Neuron (in vitro differentiated cells): ENCODE data around the gene HTR7.

Experiments used
- H2AFZ ChIP-seq: one replicate; pipeline ENCODE4 v1.6.1; 2013; ENCODE audit warnings: low read depth, mild to moderate bottlenecking, inconsistent platforms, low read length, moderate library complexity
- H3K27me3 ChIP-seq: one replicate; pipeline ENCODE4 v1.6.1; 2013; ENCODE audit warnings: low read length; ENCODE audit not compliant: insufficient read depth
- H3K36me3 ChIP-seq: one replicate; pipeline ENCODE4 v1.6.1; 2013; ENCODE audit warnings: low read length; ENCODE audit not compliant: insufficient read depth
- H3K4me1 ChIP-seq: one replicate; pipeline ENCODE4 v1.6.1; 2013; ENCODE audit warnings: low read length; ENCODE audit not compliant: insufficient read depth
- H3K4me3 ChIP-seq: 2 replicates; pipeline ENCODE4 v1.5.1; 2013; ENCODE audit warnings: mild to moderate bottlenecking, low read length, moderate library complexity
- H3K9me3 ChIP-seq: one replicate; pipeline ENCODE4 v1.6.1; 2013; ENCODE audit warnings: low read length

HTR7 gene

DNA sequence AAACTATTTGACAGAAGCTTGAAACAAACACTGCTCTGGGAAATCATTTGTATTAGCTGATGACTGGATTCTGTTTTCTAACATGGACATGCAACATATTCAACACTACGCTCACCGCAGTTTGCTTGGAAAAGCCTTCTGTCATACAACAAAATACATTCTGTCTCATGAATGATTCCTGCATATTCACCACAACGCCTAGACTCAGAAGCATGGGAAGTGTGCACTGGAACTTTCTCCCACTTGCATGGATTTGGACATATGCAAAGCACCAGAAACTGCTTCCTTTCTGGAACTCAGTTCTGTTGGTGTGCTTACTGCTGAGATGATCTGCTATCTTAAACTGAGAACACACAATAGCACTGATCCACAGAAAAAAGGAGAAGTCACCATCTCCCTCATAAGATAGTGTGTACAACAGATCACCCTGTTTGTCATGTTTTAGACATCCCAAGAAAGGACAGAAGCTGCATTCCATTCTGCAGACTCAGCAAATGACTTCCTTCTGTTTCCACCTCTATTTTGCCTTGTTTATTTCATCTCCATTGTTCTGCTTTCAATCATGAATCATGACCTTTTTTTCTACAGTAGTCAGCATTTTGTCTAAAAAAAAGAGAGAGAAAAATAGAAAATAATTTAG, 115.8 kb downstream of the HTR7 start:
- no peaks in the 10 kb centered on the region for H3K4me1 ChIP-seq
- H3K36me3 ChIP-seq: no peaks in the 10 kb centered on the region
- no peak overlapping the region for H2AFZ ChIP-seq
- no peak overlapping the region for H3K4me3 ChIP-seq
- no peaks in the 10 kb centered on the region for H3K27me3 ChIP-seq
- H3K9me3 ChIP-seq: no peaks in the 10 kb centered on the region

DNA sequence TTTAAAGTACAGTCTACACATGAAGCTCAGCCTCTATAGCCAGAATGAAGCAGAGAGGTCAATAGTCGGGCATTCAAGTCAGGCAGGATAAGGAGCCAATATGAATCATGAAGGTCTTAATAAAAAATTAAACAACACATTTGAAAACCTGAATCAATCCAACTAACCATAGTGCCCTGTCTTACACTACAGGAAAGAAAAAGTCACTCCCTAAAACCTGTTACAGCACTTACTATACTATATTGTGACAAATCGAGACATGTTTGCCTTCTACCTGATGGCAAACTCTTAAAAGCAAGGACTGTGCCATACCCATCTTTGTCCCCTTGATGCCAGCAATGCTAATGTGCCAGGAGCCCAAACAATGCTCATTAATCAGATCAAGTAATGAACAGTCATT, 117.6 kb downstream of the HTR7 start:
- no peaks in the 10 kb centered on the region for H3K27me3 ChIP-seq
- no peak overlapping the region for H2AFZ ChIP-seq
- H3K4me3 ChIP-seq: no peak overlapping the region
- no peaks in the 10 kb centered on the region for H3K36me3 ChIP-seq
- no peaks in the 10 kb centered on the region for H3K4me1 ChIP-seq
- no peaks in the 10 kb centered on the region for H3K9me3 ChIP-seq

DNA sequence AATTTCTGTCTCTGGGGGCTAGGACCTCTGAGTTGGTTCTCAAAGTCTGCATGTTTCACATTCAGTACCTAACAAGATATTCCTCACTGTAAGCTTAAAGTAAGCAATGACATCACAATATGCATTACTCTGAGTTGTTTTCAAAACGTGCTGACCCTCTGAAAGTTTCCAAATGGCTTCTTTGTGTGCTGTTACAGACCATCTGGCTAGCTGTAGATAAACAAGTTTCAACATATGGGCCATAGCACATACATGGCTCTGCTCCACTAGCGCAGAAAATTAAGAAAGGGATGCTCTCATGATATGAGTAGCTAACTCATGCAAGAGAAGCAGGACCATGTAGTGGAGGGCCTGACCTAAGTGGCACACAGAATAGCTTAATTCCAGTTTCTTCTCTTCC, 119.0 kb downstream of the HTR7 start:
- Histone ChIP-seq H3K4me3 (no peak overlapping the region), H3K4me1 (no peaks in the 10 kb centered on the region), H3K27me3 (no peaks in the 10 kb centered on the region), H2AFZ (no peak overlapping the region), H3K9me3 (no peaks in the 10 kb centered on the region), H3K36me3 (no peaks in the 10 kb centered on the region)

DNA sequence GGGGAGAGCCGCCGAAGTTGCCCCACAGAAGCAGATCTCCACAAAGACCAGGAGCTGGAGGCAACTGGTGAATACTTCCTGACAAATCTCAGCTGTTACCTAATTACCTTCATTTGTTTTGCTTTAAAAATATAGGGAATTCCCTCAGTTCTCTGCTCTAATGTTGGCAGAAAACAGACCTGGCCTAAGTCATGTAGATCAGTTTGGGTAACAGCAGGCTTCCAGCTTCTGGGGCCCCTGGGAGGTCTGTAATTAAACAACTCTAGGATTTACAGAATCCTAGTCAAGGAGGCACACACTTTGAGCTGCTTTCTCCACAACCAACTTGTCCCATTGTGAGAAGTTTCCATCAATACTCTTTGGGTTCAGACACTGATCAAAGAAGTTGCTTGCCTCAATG, 123.4 kb downstream of the HTR7 start:
- no peaks in the 10 kb centered on the region for H3K9me3 ChIP-seq
- no peaks in the 10 kb centered on the region for H3K36me3 ChIP-seq
- no peaks in the 10 kb centered on the region for H3K4me1 ChIP-seq
- no peaks in the 10 kb centered on the region for H3K27me3 ChIP-seq
- no peak overlapping the region for H2AFZ ChIP-seq
- no peak overlapping the region for H3K4me3 ChIP-seq

DNA sequence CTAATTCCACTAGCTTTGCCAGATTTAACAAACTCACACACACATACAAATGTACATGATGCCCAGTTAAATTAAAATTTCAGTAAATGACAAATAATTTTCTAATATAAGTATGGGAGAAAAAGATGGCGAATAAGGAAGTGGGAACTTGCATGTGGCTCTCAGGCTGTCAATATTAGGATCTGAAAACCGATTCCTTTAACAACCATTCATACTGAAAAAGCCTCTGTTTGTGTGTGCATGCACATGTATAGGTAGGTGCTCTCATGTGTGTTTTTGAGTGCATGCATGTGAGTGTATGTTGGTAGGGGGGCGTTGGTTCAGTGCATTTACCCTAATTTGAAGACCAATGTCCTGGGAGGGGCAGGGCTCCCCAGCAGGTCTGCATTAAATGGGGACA, 125.3 kb downstream of the HTR7 start:
- no peak overlapping the region for H2AFZ ChIP-seq
- no peak overlapping the region for H3K4me3 ChIP-seq
- H3K27me3 ChIP-seq: no peaks in the 10 kb centered on the region
- no peaks in the 10 kb centered on the region for H3K9me3 ChIP-seq
- H3K4me1 ChIP-seq: no peaks in the 10 kb centered on the region
- H3K36me3 ChIP-seq: no peaks in the 10 kb centered on the region

DNA sequence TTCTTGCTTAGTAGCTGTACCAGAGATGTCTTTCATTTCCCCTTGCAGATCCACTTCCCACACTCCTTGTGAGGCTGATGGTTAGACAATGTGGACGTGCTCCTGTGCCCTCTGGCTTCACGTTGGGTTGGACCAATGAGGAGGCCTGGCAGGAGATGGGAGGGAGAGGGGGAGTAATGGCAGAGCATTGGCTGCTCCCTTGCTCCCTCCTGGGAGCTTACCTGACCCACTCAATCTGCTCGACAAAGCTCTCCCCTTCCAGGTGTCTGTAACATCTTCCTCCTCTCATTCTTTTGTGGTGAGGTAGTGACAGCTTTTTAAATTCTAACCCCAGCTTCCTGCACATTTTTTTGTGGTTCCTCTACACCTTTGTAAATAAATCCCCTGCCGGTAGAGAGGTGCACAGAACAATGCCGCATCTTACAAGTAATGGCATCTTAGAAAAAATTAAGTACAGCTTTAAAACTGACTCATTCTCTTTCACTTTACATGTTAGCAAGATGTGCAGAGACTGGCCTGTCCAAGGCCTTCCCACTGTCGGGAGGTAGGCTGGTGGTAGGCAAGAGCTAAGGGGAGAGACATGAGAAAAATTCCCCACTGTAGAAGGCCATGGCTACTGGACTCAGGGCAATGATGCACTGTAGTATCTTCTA, 134.3 kb downstream of the HTR7 start:
- Histone ChIP-seq H2AFZ (no peak overlapping the region), H3K9me3 (no peaks in the 10 kb centered on the region), H3K4me3 (no peak overlapping the region), H3K36me3 (no peaks in the 10 kb centered on the region), H3K27me3 (no peaks in the 10 kb centered on the region), H3K4me1 (no peaks in the 10 kb centered on the region)

DNA sequence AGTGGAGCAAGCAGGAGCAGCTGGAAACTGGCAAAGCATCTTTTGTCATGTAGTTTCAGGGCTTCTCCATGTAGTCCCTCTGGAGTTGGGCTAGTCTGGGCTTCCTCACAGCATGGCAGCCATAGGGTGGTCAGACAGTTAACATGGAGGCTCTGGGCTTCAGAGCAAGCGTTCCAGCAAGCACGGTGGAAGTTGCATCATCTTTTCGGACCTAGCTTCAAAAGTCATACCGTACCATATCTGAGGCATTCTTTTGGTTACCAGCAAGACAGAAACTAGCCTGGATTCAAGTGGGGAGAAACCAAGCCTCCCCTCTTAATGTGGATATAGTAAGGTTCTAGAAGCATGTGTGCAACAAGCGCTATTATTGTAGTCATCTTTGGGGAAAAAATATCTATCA, 135.0 kb downstream of the HTR7 start:
- no peaks in the 10 kb centered on the region for H3K27me3 ChIP-seq
- no peaks in the 10 kb centered on the region for H3K36me3 ChIP-seq
- no peak overlapping the region for H2AFZ ChIP-seq
- no peaks in the 10 kb centered on the region for H3K4me1 ChIP-seq
- H3K4me3 ChIP-seq: no peak overlapping the region
- no peaks in the 10 kb centered on the region for H3K9me3 ChIP-seq

DNA sequence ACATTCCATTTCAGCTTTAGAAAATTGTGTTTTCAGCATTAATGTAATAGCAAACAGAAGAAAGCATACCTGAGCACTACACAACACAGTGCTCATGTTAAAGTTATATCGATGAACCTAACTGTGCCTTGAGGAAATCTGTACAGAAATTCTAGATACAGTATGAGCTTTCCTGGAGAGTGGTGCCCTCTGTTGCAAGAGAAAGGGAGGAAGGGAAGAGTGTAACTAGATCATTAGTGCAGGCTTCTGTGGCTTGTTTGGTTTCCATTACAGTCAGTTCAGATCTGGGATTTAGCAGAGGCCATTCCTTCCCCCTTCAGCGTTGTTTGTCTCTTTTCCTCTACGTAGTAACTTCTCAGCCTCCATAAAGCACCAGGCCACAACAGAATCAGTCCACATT, 139.7 kb downstream of the HTR7 start:
- H3K4me1 ChIP-seq: no peaks in the 10 kb centered on the region
- H3K27me3 ChIP-seq: no peaks in the 10 kb centered on the region
- no peaks in the 10 kb centered on the region for H3K36me3 ChIP-seq
- no peak overlapping the region for H2AFZ ChIP-seq
- no peak overlapping the region for H3K4me3 ChIP-seq
- H3K9me3 ChIP-seq: no peaks in the 10 kb centered on the region

DNA sequence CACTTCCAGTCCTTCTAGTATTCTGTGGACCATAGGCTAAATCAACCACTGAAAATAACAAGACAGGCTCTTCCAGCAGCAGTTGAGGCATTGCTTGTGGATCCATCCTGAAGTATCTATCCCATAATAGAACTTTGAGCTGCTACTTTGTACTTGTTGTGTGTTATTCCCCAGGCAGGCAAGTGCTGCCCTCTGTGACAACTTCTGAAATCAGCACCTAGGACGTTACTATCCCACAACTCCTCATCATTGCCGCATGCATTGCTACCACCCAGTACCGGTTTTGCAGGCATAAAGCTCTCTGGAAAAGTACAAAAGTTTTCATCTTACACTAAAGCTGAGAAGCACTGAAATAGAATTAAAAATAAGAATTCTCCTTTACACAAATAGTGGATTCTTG, 145.3 kb downstream of the HTR7 start:
- no peaks in the 10 kb centered on the region for H3K27me3 ChIP-seq
- H3K36me3 ChIP-seq: no peaks in the 10 kb centered on the region
- no peak overlapping the region for H3K4me3 ChIP-seq
- no peaks in the 10 kb centered on the region for H3K9me3 ChIP-seq
- H3K4me1 ChIP-seq: no peaks in the 10 kb centered on the region
- H2AFZ ChIP-seq: no peak overlapping the region

DNA sequence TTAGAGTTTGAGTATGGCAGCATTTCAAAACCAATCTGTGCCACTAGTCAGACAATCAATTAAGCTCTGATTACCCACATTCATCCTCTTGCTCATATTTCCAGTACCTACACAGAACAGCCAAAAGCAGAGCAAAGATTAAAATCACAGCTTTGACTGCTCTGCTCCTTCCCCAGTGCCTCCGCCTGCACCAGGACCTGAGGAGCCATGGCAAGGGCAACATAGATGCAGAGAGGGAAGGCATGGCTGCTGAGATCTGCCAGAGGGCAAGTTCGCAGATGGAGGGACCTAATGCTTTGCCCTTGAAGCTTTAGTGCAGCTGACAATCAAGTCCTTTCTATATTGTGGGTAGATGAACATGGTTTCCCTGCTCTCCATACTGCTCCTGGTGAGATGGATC, 148.1 kb downstream of the HTR7 start:
- Histone ChIP-seq H3K4me3 (no peak overlapping the region), H3K36me3 (no peaks in the 10 kb centered on the region), H3K4me1 (no peaks in the 10 kb centered on the region), H2AFZ (no peak overlapping the region), H3K9me3 (no peaks in the 10 kb centered on the region), H3K27me3 (no peaks in the 10 kb centered on the region)

DNA sequence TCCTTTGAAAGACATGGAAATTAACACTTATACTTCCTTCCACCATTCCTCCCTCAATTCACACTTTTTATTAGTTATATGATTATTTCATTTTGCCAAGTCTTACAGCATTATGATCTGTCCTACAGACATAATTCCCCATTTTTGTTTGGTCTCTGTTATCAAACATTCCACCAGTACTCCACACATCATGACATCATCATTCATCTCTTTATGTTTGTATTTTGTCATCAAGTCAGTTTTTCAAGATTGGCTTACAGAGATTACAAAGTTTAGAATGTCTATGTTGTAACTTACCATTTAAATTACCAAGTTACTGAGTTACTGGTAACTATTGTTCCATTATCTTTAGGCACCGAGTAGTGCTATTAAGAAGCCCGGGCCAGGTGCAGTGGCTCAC, 150.2 kb downstream of the HTR7 start:
- Histone ChIP-seq H3K4me3 (no peak overlapping the region), H2AFZ (no peak overlapping the region)

DNA sequence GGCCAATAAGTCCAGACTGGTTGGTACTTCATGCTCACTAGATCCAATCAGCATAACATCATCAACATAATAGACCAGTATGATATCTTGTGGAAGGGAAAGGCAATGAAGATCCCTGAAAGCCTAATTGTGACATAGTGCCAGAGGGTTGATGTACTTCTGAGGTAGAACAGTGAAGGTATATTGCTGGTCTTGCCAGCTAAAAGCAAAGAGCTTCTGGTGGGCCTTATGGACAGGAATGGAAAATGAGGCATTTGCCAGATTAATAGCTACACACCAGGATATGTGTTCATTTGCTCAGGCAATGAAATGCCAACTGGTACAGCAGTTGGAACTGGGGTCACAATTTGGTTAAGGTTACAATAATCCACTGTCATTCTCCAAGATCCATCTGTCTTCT, 156.4 kb downstream of the HTR7 start:
- no peaks in the 10 kb centered on the region for H3K27me3 ChIP-seq
- H3K4me1 ChIP-seq: no peaks in the 10 kb centered on the region
- no peak overlapping the region for H2AFZ ChIP-seq
- no peaks in the 10 kb centered on the region for H3K36me3 ChIP-seq
- H3K4me3 ChIP-seq: no peak overlapping the region
- H3K9me3 ChIP-seq: no peaks in the 10 kb centered on the region

More for the DNA sequence above, 150.2 kb downstream of the HTR7 start:
- H3K9me3 ChIP-seq: no peaks in the 10 kb centered on the region
- H3K4me1 ChIP-seq: no peaks in the 10 kb centered on the region
- H3K27me3 ChIP-seq: no peaks in the 10 kb centered on the region
- no peaks in the 10 kb centered on the region for H3K36me3 ChIP-seq

DNA sequence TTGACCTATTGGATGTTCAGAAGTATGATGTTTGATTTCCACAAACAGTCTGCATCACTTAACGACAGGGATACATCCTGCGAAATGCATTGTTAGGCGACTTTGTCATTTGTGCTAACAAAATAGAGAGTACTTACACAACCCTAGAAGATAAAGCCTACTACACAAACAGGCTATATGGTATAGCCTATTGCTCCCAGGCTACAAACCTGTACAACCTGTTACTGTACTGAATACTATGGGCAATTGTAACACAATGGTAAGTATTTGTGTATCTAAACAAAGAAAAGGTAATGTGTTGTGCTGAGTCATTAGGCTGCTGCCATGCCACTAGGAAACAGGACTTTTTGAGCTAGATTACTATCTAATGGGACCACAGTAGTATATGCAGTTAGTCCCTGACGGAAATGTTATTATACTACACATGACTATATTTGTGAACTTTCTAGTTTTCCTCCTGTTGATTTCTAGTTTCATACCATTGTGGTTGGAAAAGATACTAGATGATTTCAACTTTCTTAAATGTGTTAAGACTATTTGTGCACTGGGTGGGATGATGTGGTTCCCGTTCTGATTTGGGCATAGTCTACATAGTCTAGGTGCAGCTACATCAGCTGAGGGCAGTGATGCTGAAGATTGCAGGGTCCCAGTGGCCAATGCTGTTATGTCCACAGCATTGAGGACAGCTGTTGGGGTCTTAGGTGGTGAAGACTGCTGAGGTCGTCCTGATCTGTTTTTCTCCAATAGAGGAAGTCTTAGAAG, 161.7 kb downstream of the HTR7 start:
- no peaks in the 10 kb centered on the region for H3K36me3 ChIP-seq
- H3K4me3 ChIP-seq: no peak overlapping the region
- H2AFZ ChIP-seq: no peak overlapping the region
- H3K4me1 ChIP-seq: no peaks in the 10 kb centered on the region
- H3K27me3 ChIP-seq: no peaks in the 10 kb centered on the region
- H3K9me3 ChIP-seq: no peaks in the 10 kb centered on the region
